ENCODE results near the gene KIR3DL1. TPM values are rescaled to one million over a fixed set of nuclear protein-coding genes. Genes with fewer than 3 reads are reported as not detected.

Gene KIR3DL1
- total RNA-seq, 1 donor from 2014 or later: not detected

DNA sequence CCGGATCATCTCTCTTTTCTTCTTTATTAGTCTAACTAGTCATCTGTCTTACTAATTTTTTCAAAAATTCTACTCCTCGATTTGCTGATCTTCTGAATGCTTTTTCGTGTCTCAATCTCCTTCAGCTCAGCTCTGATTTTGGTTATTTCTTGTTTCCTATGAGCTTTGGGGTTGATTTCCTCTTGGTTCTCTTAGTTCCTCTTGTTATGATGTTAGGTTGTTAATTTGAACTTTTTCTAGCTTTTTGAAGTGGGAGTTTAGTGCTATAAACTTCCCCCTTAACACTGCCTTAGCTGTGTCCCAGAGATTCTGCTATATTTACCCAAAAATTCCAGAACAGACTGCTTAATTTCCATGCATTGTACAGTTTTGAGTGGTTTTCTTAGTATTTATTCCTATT, 61.2 kb downstream of the KIR3DL1 start:
- no peak for DNase-seq (ENCODE audit: low spot score)
- ATAC-seq: no peak

Other genes starting within 250 kb of the KIR3DL1 start
- 1.6 TPM for gene LILRA2, start 242.7 kb upstream of the KIR3DL1 start, total RNA-seq
- 0.60 TPM for gene LILRA1, start 222.8 kb upstream of the KIR3DL1 start, total RNA-seq
- 2.6 TPM for gene LILRB1, start 186.0 kb upstream of the KIR3DL1 start, total RNA-seq
- 1.9 TPM for gene LILRB4, start 153.5 kb upstream of the KIR3DL1 start, total RNA-seq
- not detected for gene KIR3DL3, start 92.0 kb upstream of the KIR3DL1 start, total RNA-seq
- gene KIR2DL3, start 78.0 kb upstream of the KIR3DL1 start, total RNA-seq: not detected
- gene KIR2DL1, start 46.7 kb upstream of the KIR3DL1 start, total RNA-seq: not detected
- gene KIR2DL4, start 12.9 kb upstream of the KIR3DL1 start, total RNA-seq: not detected
- not detected for gene KIR2DS4, start 16.2 kb downstream of the KIR3DL1 start, total RNA-seq
- gene KIR3DL2, start 34.0 kb downstream of the KIR3DL1 start, total RNA-seq: not detected
- 0.55 TPM for gene FCAR, start 57.8 kb downstream of the KIR3DL1 start, total RNA-seq
- gene NCR1, start 89.7 kb downstream of the KIR3DL1 start, total RNA-seq: 0.10 TPM
- gene NLRP7, start 131.1 kb downstream of the KIR3DL1 start, total RNA-seq: not detected
- 0.78 TPM for gene NLRP2, start 149.9 kb downstream of the KIR3DL1 start, total RNA-seq
- gene GP6, start 221.8 kb downstream of the KIR3DL1 start, total RNA-seq: not detected
- gene RDH13, start 246.7 kb downstream of the KIR3DL1 start, total RNA-seq: 9.7 TPM

All from left lobe of liver (tissue), 2 donors.